ENCODE measurements around the gene RPAP2.
"Not testable (repeated sequence)": the region's sequence is repeated elsewhere in the genome, so short reads cannot be mapped to it uniquely, and the experiment has no call there.

Gene RPAP2

GRCh38 chr1:92323473-92324453 lies 24.9 kb downstream of the RPAP2 start:
- no peak for DNase-seq

GRCh38 chr1:92324784-92325183 lies 25.9 kb downstream of the RPAP2 start:
- no peak for DNase-seq

GRCh38 chr1:92326681-92327080 lies 27.8 kb downstream of the RPAP2 start:
- DNase-seq, result no peak

- no peak for DNase-seq
These were observed 28.9 kb downstream of the RPAP2 start for GRCh38 chr1:92327794-92328193.

- DNase-seq, result no peak
These were observed 30.7 kb downstream of the RPAP2 start for GRCh38 chr1:92329347-92330129.

GRCh38 chr1:92333668-92334067 lies 34.8 kb downstream of the RPAP2 start:
- no peak for DNase-seq

- DNase-seq, result no peak
These were observed 41.3 kb downstream of the RPAP2 start for GRCh38 chr1:92340154-92340553.

GRCh38 chr1:92342401-92342800 lies 43.5 kb downstream of the RPAP2 start:
- DNase-seq, result no peak

GRCh38 chr1:92343061-92343460 lies 44.2 kb downstream of the RPAP2 start:
- DNase-seq, result no peak

- DNase-seq, result peak; percentile 22 to 49 (median 38)
These were observed 48.2 kb downstream of the RPAP2 start for GRCh38 chr1:92346866-92347640.

- no peak for DNase-seq
These were observed 54.0 kb downstream of the RPAP2 start for GRCh38 chr1:92352856-92353255.

- no peak for DNase-seq
These were observed 55.4 kb downstream of the RPAP2 start for GRCh38 chr1:92354259-92354658.

- DNase-seq, result peak; percentile 18 to 38 (median 38)
These were observed 58.1 kb downstream of the RPAP2 start for GRCh38 chr1:92356956-92357355.

- DNase-seq, result not testable (repeated sequence)
These were observed 60.5 kb downstream of the RPAP2 start for GRCh38 chr1:92359382-92359781.

GRCh38 chr1:92359986-92360385 lies 61.1 kb downstream of the RPAP2 start:
- DNase-seq, result no peak

GRCh38 chr1:92362970-92363369 lies 64.1 kb downstream of the RPAP2 start:
- DNase-seq, result no peak

- DNase-seq, result no peak
These were observed 64.5 kb downstream of the RPAP2 start for GRCh38 chr1:92363401-92363800.

- no peak for DNase-seq
These were observed 66.7 kb downstream of the RPAP2 start for GRCh38 chr1:92365378-92366039.

GRCh38 chr1:92366040-92366395 lies 67.2 kb downstream of the RPAP2 start:
- no peak for DNase-seq

- no peak for DNase-seq
These were observed 68.6 kb downstream of the RPAP2 start for GRCh38 chr1:92367496-92367895.

- DNase-seq, result no peak
These were observed 73.3 kb downstream of the RPAP2 start for GRCh38 chr1:92372164-92372563.

GRCh38 chr1:92374223-92374622 lies 75.4 kb downstream of the RPAP2 start:
- no peak for DNase-seq

GRCh38 chr1:92376345-92376744 lies 77.5 kb downstream of the RPAP2 start:
- DNase-seq, result no peak

Measured in suppressor macrophage treated with lipopolysaccharide for 1 hour (primary cell).